HL-60 (cell line): ENCODE results near the gene RTP2.
"Not testable (repeated sequence)": the region's sequence is repeated elsewhere in the genome, so short reads cannot be mapped to it uniquely, and the experiment has no call there.

Experiments used
- DNase-seq, 2 experiments: peaks; one replicate each; pipeline ENCODE4 v3.0.0-alpha.2; 2010 to 2020; ENCODE audit warnings: low read depth in 1 of 2, low spot score in 1 of 2
- H3K27ac ChIP-seq: fragments of 250-450 bp; sonication (Bioruptor Pico); replicated peaks from 2 replicates; pipeline ENCODE4 v1.5.1; 2020; ENCODE audit warnings: mild to moderate bottlenecking, moderate library complexity
- H3K27me3 ChIP-seq: fragments of 250-450 bp; sonication (Bioruptor Pico); 2 replicates; pipeline ENCODE4 v1.5.1; 2021; ENCODE audit warnings: mild to moderate bottlenecking, moderate library complexity; ENCODE audit not compliant: insufficient read depth, poor library complexity, severe bottlenecking
- H3K4me3 ChIP-seq: replicated peaks from 2 replicates; pipeline ENCODE4 v1.5.1; 2011; ENCODE audit warnings: mild to moderate bottlenecking, control low read depth, low read length; ENCODE audit not compliant: insufficient read depth
- POLR2AphosphoS5 ChIP-seq: IDR thresholded peaks from 2 replicates; pipeline ENCODE4 v1.6.1; 2012; ENCODE audit warnings: low read depth
- SPI1 ChIP-seq: IDR thresholded peaks from 2 replicates; pipeline ENCODE4 v1.6.1; 2012; ENCODE audit warnings: low read depth, mild to moderate bottlenecking, borderline replicate concordance
- TF ChIP-seq, protein P1 (sequence below): IDR thresholded peaks from one replicate; pipeline ENCODE4 v1.5.1; 2011; ENCODE audit warnings: low read length, control low read depth, inconsistent platforms; ENCODE audit not compliant: insufficient read depth
- TF ChIP-seq, protein P2 (sequence below): IDR thresholded peaks from 2 replicates; pipeline ENCODE4 v1.6.1; 2012; ENCODE audit warnings: low read depth; ENCODE audit not compliant: insufficient replicate concordance

The RTP2 gene

DNA sequence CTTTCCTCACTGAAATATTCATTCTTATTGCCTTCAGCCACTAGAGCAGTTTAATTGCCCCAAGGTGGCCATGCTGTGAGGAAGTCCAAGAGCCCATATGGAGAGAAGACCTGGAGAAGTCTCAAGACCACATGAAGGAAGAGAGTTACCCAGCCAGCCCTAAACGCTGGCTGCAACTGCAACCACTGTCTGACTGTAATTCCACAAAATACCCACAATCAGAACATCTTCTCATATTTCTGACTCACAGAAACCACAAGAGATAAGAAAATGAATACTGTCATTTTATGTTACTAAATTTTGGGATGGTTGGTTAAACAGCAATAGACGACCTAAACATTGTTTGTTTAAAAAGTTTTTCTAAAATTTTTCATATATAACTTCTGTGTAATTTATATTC lies 17.5 kb downstream of the RTP2 start:
- no peak for TF ChIP-seq POLR2AphosphoS5
- no peak for TF ChIP-seq SPI1
- TF ChIP-seq, protein P1, sequence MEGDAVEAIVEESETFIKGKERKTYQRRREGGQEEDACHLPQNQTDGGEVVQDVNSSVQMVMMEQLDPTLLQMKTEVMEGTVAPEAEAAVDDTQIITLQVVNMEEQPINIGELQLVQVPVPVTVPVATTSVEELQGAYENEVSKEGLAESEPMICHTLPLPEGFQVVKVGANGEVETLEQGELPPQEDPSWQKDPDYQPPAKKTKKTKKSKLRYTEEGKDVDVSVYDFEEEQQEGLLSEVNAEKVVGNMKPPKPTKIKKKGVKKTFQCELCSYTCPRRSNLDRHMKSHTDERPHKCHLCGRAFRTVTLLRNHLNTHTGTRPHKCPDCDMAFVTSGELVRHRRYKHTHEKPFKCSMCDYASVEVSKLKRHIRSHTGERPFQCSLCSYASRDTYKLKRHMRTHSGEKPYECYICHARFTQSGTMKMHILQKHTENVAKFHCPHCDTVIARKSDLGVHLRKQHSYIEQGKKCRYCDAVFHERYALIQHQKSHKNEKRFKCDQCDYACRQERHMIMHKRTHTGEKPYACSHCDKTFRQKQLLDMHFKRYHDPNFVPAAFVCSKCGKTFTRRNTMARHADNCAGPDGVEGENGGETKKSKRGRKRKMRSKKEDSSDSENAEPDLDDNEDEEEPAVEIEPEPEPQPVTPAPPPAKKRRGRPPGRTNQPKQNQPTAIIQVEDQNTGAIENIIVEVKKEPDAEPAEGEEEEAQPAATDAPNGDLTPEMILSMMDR: no peak
- TF ChIP-seq, protein P2, sequence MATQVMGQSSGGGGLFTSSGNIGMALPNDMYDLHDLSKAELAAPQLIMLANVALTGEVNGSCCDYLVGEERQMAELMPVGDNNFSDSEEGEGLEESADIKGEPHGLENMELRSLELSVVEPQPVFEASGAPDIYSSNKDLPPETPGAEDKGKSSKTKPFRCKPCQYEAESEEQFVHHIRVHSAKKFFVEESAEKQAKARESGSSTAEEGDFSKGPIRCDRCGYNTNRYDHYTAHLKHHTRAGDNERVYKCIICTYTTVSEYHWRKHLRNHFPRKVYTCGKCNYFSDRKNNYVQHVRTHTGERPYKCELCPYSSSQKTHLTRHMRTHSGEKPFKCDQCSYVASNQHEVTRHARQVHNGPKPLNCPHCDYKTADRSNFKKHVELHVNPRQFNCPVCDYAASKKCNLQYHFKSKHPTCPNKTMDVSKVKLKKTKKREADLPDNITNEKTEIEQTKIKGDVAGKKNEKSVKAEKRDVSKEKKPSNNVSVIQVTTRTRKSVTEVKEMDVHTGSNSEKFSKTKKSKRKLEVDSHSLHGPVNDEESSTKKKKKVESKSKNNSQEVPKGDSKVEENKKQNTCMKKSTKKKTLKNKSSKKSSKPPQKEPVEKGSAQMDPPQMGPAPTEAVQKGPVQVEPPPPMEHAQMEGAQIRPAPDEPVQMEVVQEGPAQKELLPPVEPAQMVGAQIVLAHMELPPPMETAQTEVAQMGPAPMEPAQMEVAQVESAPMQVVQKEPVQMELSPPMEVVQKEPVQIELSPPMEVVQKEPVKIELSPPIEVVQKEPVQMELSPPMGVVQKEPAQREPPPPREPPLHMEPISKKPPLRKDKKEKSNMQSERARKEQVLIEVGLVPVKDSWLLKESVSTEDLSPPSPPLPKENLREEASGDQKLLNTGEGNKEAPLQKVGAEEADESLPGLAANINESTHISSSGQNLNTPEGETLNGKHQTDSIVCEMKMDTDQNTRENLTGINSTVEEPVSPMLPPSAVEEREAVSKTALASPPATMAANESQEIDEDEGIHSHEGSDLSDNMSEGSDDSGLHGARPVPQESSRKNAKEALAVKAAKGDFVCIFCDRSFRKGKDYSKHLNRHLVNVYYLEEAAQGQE: no peak
- H3K27ac ChIP-seq: no peak overlapping the region
- peaks cover 11% of the 10 kb centered on the region for H3K27me3 ChIP-seq
- H3K4me3 ChIP-seq: no peak overlapping the region
- DNase-seq: no peak

DNA sequence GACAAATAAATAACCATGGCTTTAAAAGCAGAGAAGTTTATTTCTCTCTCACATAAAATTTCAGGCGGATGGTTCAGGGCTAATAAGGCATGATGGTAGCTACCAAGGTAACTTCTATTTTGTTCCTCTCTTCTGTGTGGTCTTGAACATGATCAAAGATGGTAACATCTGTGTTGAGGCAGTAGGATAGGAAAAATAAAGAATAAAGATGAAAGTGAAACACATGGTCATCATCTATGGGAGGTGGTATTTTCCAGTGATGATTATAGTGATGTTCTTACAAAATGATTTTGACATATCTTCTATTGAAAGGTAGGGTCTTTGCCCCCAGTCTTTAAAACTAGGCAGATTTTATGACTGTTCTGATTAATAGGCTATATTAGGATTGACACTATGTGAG lies 17.9 kb downstream of the RTP2 start:
- Histone ChIP-seq H3K27ac (no peak overlapping the region), H3K4me3 (no peak overlapping the region), H3K27me3 (peaks cover 9% of the 10 kb centered on the region)
- DNase-seq: no peak
- TF ChIP-seq, protein P2: no peak
- no peak for TF ChIP-seq SPI1

DNA sequence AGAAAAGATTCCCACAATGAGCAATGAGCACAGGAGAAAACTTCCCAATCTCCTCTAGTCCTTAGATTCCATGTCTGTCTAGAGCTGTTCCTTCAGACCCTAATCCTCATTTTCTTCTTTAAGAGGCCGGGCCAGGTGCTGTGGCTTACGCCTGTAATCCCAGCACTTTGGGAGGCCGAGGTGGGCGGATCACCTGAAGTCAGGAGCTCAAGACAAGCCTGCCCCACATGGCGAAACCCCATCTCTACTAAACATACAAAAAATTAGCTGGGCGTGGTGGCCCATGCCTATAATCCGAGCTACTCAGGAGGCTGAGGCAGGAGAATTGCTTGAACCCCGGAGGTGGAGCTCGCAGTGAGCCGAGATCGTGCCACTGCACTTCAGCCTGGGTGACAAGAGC lies 20.6 kb downstream of the RTP2 start:
- not testable (repeated sequence) for DNase-seq, H3K27ac ChIP-seq, H3K4me3 ChIP-seq, H3K27me3 ChIP-seq

DNA sequence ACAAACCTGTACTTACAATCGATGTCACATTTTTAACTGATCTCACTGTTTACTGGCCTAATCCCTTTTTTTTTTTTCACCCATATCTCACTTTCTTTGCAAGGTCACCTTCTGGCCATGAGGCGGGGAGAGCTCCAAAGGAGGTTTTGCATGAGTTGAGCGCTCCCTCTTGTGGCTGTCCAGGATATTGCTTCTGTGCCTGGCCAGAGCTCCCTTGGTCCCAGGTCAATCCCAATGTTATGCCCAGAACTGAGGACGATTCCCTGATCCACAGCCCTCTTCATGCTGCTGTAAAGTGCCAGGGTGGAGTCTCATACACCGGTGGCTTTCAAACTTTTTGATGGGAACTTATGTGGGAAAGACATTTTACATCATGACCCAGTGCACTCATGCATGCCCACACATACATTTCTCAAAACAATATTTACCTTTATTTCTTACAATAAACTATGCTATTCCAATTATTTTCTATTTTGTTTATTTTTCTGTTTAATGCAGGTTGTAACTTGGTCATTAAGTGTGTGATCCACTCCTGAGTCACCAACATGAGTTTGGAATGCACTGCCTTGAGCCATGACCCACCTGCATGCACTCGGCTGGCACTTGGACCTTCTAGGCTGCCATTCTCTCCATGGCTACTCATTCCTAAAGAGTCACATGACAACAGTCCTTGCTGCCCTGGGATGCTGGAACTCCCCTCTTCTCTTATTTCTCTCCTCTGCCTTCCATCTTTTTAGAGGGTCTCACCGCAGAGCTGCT lies 22.5 kb downstream of the RTP2 start:
- TF ChIP-seq SPI1 (no peak), POLR2AphosphoS5 (no peak)
- TF ChIP-seq, protein P1: peak; percentile 83
- TF ChIP-seq, protein P2: no peak
- H3K27me3 ChIP-seq: peaks cover 2% of the 10 kb centered on the region
- no peak overlapping the region for H3K4me3 ChIP-seq
- H3K27ac ChIP-seq: no peak overlapping the region
- DNase-seq: peak; percentile 22 to 61
